Lower lobe of right lung (tissue), 2 donors: ENCODE data around the gene SCPEP1. TPM values are rescaled to one million over a fixed set of nuclear protein-coding genes. Genes with fewer than 3 reads are reported as not detected.

ENCODE experiments used
- ATAC-seq, 2 donors: fragments of 200-7000 bp; cut with Tn5 transposase; one replicate each; pipeline ENCODE4 v1.9.1; 2020 to 2022; ENCODE audit warnings: mild to moderate bottlenecking in 2 of 2, moderate library complexity in 2 of 2
- DNase-seq: peaks from one replicate; pipeline ENCODE4 v3.0.0-alpha.2; 2020
- H3K27ac ChIP-seq: fragments of 200-600 bp; one replicate; pipeline ENCODE4 v1.8.0; 2022
- H3K27me3 ChIP-seq: fragments of 200-600 bp; one replicate; pipeline ENCODE4 v1.8.0; 2022; ENCODE audit warnings: low read depth
- H3K36me3 ChIP-seq: fragments of 200-600 bp; one replicate; pipeline ENCODE4 v1.8.0; 2022; ENCODE audit warnings: mild to moderate bottlenecking
- H3K4me1 ChIP-seq: fragments of 200-600 bp; one replicate; pipeline ENCODE4 v1.8.0; 2022
- H3K4me3 ChIP-seq: fragments of 200-600 bp; one replicate; pipeline ENCODE4 v1.8.0; 2022; ENCODE audit warnings: mild to moderate bottlenecking
- H3K9me3 ChIP-seq: fragments of 200-600 bp; one replicate; pipeline ENCODE4 v1.8.0; 2022
- CTCF ChIP-seq: fragments of 200-600 bp; IDR thresholded peaks from one replicate; pipeline ENCODE4 v1.8.0; 2022; ENCODE audit warnings: antibody characterized with exemption, mild to moderate bottlenecking
- intact Hi-C: fragments of 100-400 bp; cut with DNase I; formaldehyde crosslinking; loops from one replicate; pipeline ENCODE4 v1.11.0; 2022
- total RNA-seq: library from RNA; stranded (reverse); fragmentation: NEBNext Ultra II Directional; extraction: Animal tissue kit (Norgen Biotek cat#: 25700); gene quantifications from one replicate; pipeline ENCODE4 v1.2.1, GENCODE V29; 2021
- donor health status: DM: no; HTN: yes; CAD: no; lungs with severe emphysema.

SCPEP1 gene
- total RNA-seq, 1 donor from 2014 or later, result 210 TPM

DNA sequence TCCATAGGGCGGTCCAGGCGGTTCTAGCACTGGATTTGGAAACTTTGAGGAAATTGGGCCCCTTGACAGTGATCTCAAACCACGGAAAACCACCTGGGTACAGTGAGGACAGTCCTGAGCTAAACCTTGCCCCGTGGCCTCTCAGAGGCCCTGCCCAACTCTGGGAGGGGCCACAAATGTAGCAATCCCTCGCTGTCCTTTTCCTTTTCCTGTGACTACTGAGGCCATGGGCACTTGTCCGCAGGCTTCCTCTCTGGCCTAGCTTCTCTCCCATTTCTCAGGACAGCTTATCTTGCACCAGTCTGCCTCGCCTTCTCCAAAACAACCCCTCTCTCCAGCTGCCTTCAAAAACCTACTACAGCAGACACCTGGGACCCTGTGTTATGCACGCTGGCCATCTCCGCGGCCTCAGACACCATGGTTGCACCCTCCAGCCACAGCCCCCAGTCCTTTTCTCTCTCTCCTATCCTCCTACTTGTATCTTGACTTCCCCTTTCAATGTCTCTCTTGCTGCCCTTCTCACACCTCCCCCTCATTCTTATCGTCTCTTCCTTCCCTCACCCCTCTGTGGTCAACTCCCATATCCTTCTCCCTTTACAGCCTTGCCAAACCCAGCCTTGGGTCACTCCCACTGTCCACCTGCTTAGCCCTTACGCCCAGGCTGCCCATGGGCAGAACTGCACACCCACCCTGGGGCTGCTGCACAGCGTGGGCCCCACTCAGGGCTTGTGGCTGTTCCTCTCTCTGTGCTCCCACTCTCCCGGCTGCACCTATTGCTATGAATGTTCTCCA is 7.6 kb downstream of the SCPEP1 start:
- Histone ChIP-seq H3K9me3 (no peaks in the 10 kb centered on the region), H3K4me1 (peaks cover 10% of the 10 kb centered on the region), H3K27ac (peak overlapping the region; percentile 43), H3K36me3 (peaks cover 70% of the 10 kb centered on the region), H3K4me3 (no peak overlapping the region), H3K27me3 (no peaks in the 10 kb centered on the region)
- peak; percentile 64 for DNase-seq
- intact Hi-C loops, result no loop called here
- TF ChIP-seq CTCF, result no peak
- peak; percentile 70 to 80 for ATAC-seq

DNA sequence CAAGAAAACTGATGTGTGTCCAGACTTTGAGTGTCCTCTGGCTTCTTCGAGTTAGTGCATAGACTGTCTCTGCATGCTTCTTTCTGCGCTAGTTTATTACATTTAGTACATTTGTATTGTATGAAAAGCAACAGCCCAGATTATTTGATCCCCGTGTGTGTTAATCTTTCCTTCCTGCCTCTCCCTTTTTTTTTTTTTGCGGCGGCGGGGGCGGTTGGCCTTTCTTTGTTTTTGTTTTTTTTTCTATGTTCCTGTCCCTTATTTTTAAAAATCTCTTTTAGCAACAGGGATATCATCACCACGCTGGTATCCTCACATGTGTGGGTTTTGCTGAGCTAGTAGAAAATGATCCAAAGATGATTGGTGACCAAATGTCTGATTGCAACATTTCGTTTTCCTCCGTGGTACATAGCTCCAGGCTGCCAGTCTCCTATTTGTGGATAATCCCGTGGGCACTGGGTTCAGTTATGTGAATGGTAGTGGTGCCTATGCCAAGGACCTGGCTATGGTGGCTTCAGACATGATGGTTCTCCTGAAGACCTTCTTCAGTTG is 9.4 kb downstream of the SCPEP1 start:
- Histone ChIP-seq H3K27me3 (no peaks in the 10 kb centered on the region), H3K36me3 (peaks cover 79% of the 10 kb centered on the region), H3K9me3 (no peaks in the 10 kb centered on the region), H3K4me1 (peaks cover 9% of the 10 kb centered on the region), H3K4me3 (no peak overlapping the region), H3K27ac (no peak overlapping the region)
- no peak for DNase-seq
- TF ChIP-seq CTCF, result no peak
- intact Hi-C loops, result no loop called here
- no peak for ATAC-seq

DNA sequence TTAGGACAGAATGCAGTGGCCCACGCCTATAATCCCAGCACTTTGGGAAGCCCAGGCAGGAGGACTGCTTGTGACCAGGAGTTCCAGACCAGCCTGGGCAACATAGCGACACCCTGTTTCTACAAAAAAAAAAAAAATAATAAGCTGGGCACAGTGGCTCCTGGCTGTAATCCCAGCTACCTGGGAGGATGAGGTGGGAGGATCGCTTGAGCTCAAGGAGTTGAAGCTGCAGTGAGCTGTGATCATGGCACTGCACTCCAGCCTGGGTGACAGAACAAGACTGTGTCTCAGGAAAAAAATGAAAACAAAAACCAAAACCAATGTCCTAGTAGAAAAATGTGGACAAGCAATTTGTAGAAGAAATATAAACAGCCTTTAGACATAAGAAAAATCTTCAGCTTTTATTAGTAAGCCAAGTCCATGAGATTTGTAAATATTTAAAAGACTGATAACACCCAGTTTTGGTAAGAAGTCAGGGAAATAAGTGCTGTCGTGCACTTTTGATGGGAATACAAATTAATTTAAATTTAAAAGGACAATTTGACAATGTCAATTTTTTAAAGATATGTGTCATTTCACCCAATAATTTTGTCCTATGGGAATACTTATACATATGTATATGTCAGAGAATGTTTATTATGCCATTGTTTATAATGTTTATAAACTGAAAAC is 11.1 kb downstream of the SCPEP1 start:
- DNase-seq (no peak), ATAC-seq (no peak)
- no peaks in the 10 kb centered on the region for H3K9me3 ChIP-seq
- no peak overlapping the region for H3K4me3 ChIP-seq
- no peaks in the 10 kb centered on the region for H3K4me1 ChIP-seq
- intact Hi-C loops, result no loop called here
- peaks cover 91% of the 10 kb centered on the region for H3K36me3 ChIP-seq
- no peak overlapping the region for H3K27ac ChIP-seq
- TF ChIP-seq CTCF, result no peak
- H3K27me3 ChIP-seq, result no peaks in the 10 kb centered on the region

GRCh38 chr17:56992364-56992763 is 14.4 kb downstream of the SCPEP1 start:
- H3K4me3 ChIP-seq, result no peak overlapping the region
- no peak for TF ChIP-seq CTCF
- no peak overlapping the region for H3K27ac ChIP-seq
- intact Hi-C loops, result no loop called here
- ATAC-seq (no peak), DNase-seq (no peak)
- H3K27me3 ChIP-seq, result no peaks in the 10 kb centered on the region
- H3K4me1 ChIP-seq, result no peaks in the 10 kb centered on the region
- peaks cover 90% of the 10 kb centered on the region for H3K36me3 ChIP-seq
- H3K9me3 ChIP-seq, result no peaks in the 10 kb centered on the region

DNA sequence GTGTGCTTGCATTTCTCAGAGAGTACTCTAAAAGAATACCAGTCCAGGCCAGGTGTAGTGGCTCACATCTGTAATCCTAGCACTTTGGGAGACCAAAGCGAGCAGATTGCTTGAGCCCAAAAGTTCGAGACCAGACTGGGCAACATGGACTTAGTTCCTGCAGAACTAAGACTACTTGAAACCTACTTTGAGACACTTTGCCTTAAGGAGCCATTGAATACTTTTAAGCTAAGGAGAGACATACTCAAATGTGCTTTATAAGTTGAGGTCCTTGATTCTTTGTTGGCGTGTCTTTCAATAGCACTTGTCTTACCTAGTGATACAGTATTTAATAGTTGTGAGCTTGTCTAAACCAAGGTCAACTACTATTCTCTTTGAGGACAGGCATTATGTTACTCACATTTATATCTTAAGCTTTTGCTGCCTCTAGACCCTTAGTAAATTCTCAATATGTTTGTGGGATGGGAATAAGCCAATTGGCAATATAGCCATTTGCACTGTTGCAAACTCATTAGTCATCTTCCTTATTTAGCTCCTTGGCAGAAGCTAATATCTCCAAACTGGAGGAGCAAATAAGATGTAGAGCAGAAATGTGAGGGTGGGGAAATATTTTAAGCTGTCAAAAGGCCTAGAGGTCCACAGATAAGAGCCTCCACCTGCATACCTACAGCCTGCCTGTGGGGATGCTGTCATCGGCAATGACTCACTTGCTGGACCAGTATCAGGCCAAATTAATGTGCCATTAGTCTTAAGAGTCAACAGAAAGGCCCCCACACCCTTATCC is 16.3 kb downstream of the SCPEP1 start:
- no peaks in the 10 kb centered on the region for H3K27me3 ChIP-seq
- peak overlapping the region; percentile 32 for H3K27ac ChIP-seq
- ATAC-seq (peak; percentile 87 to 90), DNase-seq (no peak)
- intact Hi-C loops, result no loop called here
- H3K4me3 ChIP-seq, result no peak overlapping the region
- no peaks in the 10 kb centered on the region for H3K9me3 ChIP-seq
- peaks cover 90% of the 10 kb centered on the region for H3K36me3 ChIP-seq
- no peak for TF ChIP-seq CTCF
- no peaks in the 10 kb centered on the region for H3K4me1 ChIP-seq
